GM21390 (cell line): ENCODE data around the gene MC5R.
"Not testable (repeated sequence)": the region's sequence is repeated elsewhere in the genome, so short reads cannot be mapped to it uniquely, and the experiment has no call there.

Source experiments
- ATAC-seq: cut with Tn5 transposase; IDR thresholded peaks from one replicate; pipeline ENCODE4 v1.9.1; 2021; ENCODE audit not compliant: unreplicated experiment

Gene MC5R

GRCh38 chr18:13836559-13836958 lies 12.6 kb downstream of the MC5R start:
- ATAC-seq = no peak

DNA sequence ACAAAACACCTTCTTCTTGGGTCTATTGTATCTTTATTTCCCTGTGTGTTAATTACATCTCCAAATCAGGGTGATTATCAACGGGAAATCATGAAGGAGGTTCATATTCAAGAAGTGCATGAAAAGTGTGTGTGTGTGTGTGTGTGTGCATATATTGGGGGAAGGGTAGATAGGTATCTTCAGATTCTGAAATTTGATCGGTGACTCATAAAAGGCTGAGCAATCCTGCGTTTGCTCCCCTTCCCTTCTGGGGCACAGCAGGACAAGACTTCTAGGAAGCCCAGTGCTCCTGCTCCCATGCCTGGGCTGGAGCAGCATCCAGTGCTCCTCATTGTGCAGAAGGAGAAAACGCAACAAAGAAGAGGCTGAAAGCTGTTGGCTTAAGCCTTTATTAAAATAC lies 25.8 kb downstream of the MC5R start:
- no peak for ATAC-seq

- ATAC-seq = not testable (repeated sequence)
These were observed 38.9 kb downstream of the MC5R start for GRCh38 chr18:13862898-13863297.

DNA sequence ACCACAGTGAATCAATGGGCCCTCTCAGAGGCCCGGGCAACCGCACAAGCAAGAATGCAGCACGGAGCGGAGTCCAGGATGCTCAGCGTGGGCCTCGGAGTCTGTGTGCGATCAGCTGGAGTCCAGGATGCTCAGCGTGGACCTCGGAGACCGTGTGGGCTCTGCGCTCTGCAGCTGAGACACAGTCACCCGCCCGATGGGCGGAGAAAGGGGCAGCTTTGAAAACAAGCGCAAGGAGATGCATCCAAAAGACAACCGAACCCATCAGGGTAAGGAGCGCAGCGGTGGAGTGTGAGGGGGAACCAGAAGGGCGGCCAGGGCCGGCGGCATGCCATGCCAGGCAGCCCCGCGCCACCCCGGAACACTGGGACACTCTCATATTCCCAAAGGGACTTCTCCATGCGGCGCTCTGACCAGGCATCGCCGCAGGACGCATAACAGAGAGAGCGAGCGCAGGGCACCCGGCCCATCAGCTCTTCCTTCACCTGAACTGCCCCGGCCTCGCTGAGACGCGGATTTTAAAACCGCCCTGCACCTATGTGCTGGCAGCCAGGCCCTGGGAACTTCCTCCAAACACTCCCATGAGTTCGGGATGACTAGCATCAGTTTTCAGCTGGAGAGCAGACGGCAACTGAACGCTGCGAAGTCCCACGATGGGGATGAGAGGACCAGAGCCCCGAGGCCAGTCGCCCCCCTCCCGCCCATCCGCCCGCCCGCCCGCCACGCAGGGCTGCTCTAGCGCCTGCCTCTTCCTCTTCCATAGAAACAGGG lies 44.7 kb downstream of the MC5R start:
- no peak for ATAC-seq

DNA sequence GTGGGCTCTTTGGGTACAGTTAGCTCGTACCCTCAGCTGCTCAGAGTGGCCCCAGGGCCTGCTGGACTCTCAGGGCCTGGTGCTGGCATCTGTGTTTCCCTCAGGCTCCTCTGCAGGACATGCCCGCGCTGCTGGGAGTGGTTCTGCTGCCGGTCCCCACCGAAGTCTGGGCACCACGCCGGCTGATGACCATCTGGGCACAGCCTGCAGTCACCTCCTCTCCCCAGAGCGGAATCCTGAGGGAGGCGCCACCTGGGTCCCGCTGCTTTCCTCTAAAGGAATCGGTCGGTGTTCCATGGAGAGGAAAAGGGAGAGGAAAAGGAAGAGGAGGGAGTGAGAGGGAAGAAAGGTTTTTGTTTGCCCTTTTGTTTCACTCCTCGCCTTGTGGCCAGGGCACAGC lies 47.8 kb downstream of the MC5R start:
- no peak for ATAC-seq

- ATAC-seq = no peak
These were observed 48.4 kb downstream of the MC5R start for GRCh38 chr18:13872373-13872772.

GRCh38 chr18:13872932-13873331 lies 49.0 kb downstream of the MC5R start:
- no peak for ATAC-seq

DNA sequence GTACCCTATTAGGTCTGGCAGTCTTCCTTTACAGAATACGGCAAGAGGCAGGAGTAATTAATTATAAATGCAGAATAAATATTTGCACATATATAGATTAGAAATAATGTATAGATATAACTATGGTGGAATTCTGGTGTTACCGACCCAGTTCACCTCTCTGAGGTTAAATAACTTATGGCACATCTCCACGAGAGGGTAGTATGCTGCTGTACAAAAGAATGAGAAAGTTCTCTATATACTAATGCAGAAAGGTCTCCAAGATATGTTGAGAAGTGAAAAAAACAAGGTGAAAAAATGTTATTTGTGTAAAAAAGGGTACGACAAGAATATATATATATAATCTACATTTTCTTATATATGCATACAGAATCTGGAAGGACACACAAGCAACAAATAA lies 50.6 kb downstream of the MC5R start:
- ATAC-seq = no peak
